Renal pelvis (tissue), 4 donors: ENCODE data around the gene NME2. TPM values are rescaled to one million over a fixed set of nuclear protein-coding genes. Genes with fewer than 3 reads are reported as not detected.

Source experiments
- DNase-seq: peaks from one replicate; pipeline ENCODE4 v3.0.0-alpha.2; 2013
- polyA plus RNA-seq, 3 donors: library from polyadenylated mRNA; unstranded; fragments of 120-200 nt; gene quantifications; one replicate each; pipeline ENCODE4 v1.2.1, GENCODE V29; 2013; ENCODE audit not compliant: insufficient read length in 3 of 3

The NME2 gene
- polyA plus RNA-seq, 3 donors = 273 to 303 (median 283) TPM

GRCh38 chr17:51184124-51184523 lies 17.9 kb downstream of the NME2 start:
- DNase-seq = no peak

- DNase-seq = no peak
Observed at GRCh38 chr17:51185763-51186332, 19.6 kb downstream of the NME2 start.

GRCh38 chr17:51188271-51188833 lies 22.1 kb downstream of the NME2 start:
- no peak for DNase-seq

- DNase-seq = no peak
Observed at GRCh38 chr17:51189162-51189561, 23.0 kb downstream of the NME2 start.

- DNase-seq = no peak
Observed at GRCh38 chr17:51189628-51190027, 23.4 kb downstream of the NME2 start.

- no peak for DNase-seq
Observed at GRCh38 chr17:51191895-51192294, 25.7 kb downstream of the NME2 start.

- no peak for DNase-seq
Observed at GRCh38 chr17:51197754-51198153, 31.5 kb downstream of the NME2 start.

GRCh38 chr17:51200295-51200694 lies 34.1 kb downstream of the NME2 start:
- no peak for DNase-seq

- no peak for DNase-seq
Observed at GRCh38 chr17:51200846-51201245, 34.6 kb downstream of the NME2 start.

GRCh38 chr17:51203838-51204237 lies 37.6 kb downstream of the NME2 start:
- DNase-seq = no peak

- no peak for DNase-seq
Observed at GRCh38 chr17:51214920-51215319, 48.7 kb downstream of the NME2 start.

GRCh38 chr17:51217946-51218345 lies 51.7 kb downstream of the NME2 start:
- no peak for DNase-seq

GRCh38 chr17:51221322-51221721 lies 55.1 kb downstream of the NME2 start:
- no peak for DNase-seq

Other genes starting within 250 kb of the NME2 start
- gene SPAG9, start 45.5 kb upstream of the NME2 start, polyA plus RNA-seq = 100 to 1,000 TPM in 2 of 3 donors, 10 to 100 TPM in 1; 88.3 to 119 (median 115) TPM
- gene NME1, start 12.9 kb upstream of the NME2 start, polyA plus RNA-seq = 10 to 100 TPM; 68.6 to 76.7 (median 69.3) TPM
- gene MBTD1, start 93.6 kb downstream of the NME2 start, polyA plus RNA-seq = 10 to 100 TPM; 43.7 to 57.8 (median 52.6) TPM
- gene UTP18, start 94.1 kb downstream of the NME2 start, polyA plus RNA-seq = 10 to 100 TPM; 46.7 to 50.4 (median 49.5) TPM